Measurements from ENCODE around the gene CLEC4G. TPM values are rescaled to one million over a fixed set of nuclear protein-coding genes. Genes with fewer than 3 reads are reported as not detected.

Gene CLEC4G
- total and polyA plus RNA-seq, 2 experiments from 2014 or later, result not detected

DNA sequence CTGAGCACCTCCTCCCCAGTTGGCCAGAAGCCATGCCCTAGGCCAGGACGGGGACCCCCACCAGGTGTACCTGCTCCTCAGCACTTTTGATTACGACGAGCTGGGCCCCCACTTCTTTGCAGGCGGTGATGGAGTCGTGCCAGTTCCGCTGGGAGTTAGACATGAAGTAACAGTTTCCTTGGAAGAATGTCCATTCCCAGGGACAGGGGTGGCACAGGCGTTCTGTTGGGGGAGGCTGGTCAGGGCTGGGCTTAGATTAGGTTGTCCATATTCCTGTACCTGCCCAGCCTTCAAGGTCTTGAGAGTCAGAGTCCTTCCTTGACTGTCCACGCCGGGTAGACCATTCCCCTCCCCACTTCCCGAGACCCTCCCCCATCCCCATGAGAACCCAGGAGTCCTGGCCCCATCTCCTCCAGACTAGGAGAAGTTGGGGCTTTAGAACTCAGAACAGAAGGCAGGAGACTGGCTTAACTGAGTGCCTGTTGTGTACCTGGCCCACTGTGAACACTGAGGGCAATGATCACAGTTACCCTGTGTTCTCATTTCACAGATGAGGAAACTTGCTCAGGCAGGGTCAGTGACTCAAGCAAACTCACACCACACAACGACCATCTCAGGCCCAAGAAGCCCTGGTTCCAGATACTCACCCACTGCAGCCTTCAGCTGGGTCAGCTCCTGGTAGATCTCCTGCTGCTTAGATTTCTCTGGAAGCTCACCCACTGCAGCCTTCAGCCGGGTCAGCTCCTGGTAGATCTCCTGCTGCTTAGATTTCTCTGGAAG is 13.2 kb upstream of the CLEC4G start:
- Histone ChIP-seq H3K36me3 (replicated peaks; ENCODE audit: insufficient read depth, low read depth) (no peaks in the 10 kb centered on the region), H3K9me2 (replicated peaks; ENCODE audit: insufficient read depth) (no peaks in the 10 kb centered on the region), H4K20me1 (ENCODE audit: insufficient read depth, poor library complexity, severe bottlenecking) (no peaks in the 10 kb centered on the region), H3K4me2 (no peak overlapping the region), H3K4me3 (no peak overlapping the region), H2AFZ (no peak overlapping the region), H3K27ac (no peak overlapping the region), H3K9me3 (ENCODE audit: low read depth) (no peaks in the 10 kb centered on the region), H3K4me1 (ENCODE audit: insufficient read depth) (no peaks in the 10 kb centered on the region), H3K79me2 (no peaks in the 10 kb centered on the region), H3K27me3 (peaks cover 4% of the 10 kb centered on the region)
- 90% methylated on average over 11 of the region's 12 CpGs for WGBS (ENCODE audit: low lambda C conversion rate, missing lambda C conversion rate)
- no peak for DNase-seq (ENCODE audit: low spot score)
- TF ChIP-seq EZH2phosphoT487 (IDR thresholded peaks at IDR 0.05; ENCODE audit: low read depth, severe bottlenecking, unreplicated experiment) (no peak), EZH2 (IDR thresholded peaks at IDR 0.05; ENCODE audit: borderline replicate concordance) (no peak)
- TF ChIP-seq, protein P1, sequence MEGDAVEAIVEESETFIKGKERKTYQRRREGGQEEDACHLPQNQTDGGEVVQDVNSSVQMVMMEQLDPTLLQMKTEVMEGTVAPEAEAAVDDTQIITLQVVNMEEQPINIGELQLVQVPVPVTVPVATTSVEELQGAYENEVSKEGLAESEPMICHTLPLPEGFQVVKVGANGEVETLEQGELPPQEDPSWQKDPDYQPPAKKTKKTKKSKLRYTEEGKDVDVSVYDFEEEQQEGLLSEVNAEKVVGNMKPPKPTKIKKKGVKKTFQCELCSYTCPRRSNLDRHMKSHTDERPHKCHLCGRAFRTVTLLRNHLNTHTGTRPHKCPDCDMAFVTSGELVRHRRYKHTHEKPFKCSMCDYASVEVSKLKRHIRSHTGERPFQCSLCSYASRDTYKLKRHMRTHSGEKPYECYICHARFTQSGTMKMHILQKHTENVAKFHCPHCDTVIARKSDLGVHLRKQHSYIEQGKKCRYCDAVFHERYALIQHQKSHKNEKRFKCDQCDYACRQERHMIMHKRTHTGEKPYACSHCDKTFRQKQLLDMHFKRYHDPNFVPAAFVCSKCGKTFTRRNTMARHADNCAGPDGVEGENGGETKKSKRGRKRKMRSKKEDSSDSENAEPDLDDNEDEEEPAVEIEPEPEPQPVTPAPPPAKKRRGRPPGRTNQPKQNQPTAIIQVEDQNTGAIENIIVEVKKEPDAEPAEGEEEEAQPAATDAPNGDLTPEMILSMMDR (IDR thresholded peaks at IDR 0.05; ENCODE audit: poor library complexity), result no peak

DNA sequence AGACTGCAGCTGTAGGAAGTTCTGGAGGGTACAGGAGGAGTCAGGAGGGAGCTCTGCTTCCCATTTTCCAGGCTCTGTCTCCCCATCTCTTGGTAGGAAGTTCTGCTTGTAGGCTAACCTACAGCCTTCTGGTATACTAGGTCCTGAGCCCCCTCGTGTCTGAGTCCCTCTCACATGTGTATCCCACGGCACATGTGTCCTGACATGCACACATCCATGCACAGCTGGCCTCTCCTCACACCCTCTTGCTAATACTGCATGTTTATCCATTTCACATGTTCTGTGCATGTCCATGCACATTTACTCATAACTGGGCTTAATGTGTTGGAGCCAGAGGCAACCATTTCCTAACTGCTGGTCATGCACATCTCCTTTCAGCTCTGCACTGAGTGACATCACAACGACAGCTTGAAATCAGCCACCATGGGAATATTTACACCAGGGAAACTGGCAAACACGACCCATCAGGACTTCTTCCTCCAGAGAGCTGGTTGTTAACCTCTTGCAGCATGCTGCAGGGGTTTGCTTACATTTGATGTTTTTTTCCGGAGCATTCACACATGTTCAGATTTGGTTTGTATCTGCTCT is 12.4 kb upstream of the CLEC4G start:
- no peak for TF ChIP-seq EZH2 (IDR thresholded peaks at IDR 0.05; ENCODE audit: borderline replicate concordance)
- no peak for TF ChIP-seq EZH2phosphoT487 (IDR thresholded peaks at IDR 0.05; ENCODE audit: low read depth, severe bottlenecking, unreplicated experiment)
- TF ChIP-seq, protein P1 (IDR thresholded peaks at IDR 0.05; ENCODE audit: poor library complexity), result no peak
- no peak for DNase-seq (ENCODE audit: low spot score)
- H3K79me2 ChIP-seq, result no peaks in the 10 kb centered on the region
- no peak overlapping the region for H3K27ac ChIP-seq
- H3K4me2 ChIP-seq, result no peak overlapping the region
- 69% methylated on average over 5 of the region's 5 CpGs for WGBS (ENCODE audit: low lambda C conversion rate, missing lambda C conversion rate)
- H4K20me1 ChIP-seq (ENCODE audit: insufficient read depth, poor library complexity, severe bottlenecking), result no peaks in the 10 kb centered on the region
- H3K4me3 ChIP-seq, result no peak overlapping the region
- no peaks in the 10 kb centered on the region for H3K36me3 ChIP-seq (replicated peaks; ENCODE audit: insufficient read depth, low read depth)
- no peaks in the 10 kb centered on the region for H3K4me1 ChIP-seq (ENCODE audit: insufficient read depth)
- H3K9me2 ChIP-seq (replicated peaks; ENCODE audit: insufficient read depth), result no peaks in the 10 kb centered on the region
- H3K9me3 ChIP-seq (ENCODE audit: low read depth), result no peaks in the 10 kb centered on the region
- no peak overlapping the region for H2AFZ ChIP-seq
- peaks cover 4% of the 10 kb centered on the region for H3K27me3 ChIP-seq

DNA sequence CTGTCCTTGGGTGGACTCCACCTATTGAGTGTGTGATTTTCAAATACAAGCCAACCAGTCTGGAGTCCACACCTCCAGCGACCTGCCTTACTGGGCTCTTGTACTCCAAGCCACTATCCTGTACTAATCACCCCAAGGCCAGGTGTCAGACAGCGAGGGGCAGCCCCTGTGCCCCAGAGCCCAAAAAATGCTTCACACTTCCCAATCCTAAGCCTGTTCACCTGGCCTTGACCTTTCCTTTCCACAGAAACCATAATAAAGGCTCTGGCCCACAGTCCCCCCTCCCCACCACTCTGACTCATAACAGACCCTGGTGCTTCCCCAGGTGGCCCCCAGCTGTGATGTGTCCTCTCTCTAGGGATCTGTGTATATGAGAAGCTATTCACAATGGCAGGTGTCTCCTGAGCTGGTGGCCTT is 11.5 kb upstream of the CLEC4G start:
- Histone ChIP-seq H3K4me2 (no peak overlapping the region), H3K4me3 (no peak overlapping the region), H4K20me1 (ENCODE audit: insufficient read depth, poor library complexity, severe bottlenecking) (no peaks in the 10 kb centered on the region), H3K4me1 (ENCODE audit: insufficient read depth) (no peaks in the 10 kb centered on the region), H2AFZ (no peak overlapping the region), H3K27me3 (peaks cover 4% of the 10 kb centered on the region), H3K36me3 (replicated peaks; ENCODE audit: insufficient read depth, low read depth) (no peaks in the 10 kb centered on the region), H3K9me2 (replicated peaks; ENCODE audit: insufficient read depth) (no peaks in the 10 kb centered on the region), H3K27ac (no peak overlapping the region), H3K9me3 (ENCODE audit: low read depth) (no peaks in the 10 kb centered on the region), H3K79me2 (no peaks in the 10 kb centered on the region)
- DNase-seq (ENCODE audit: low spot score), result no peak
- TF ChIP-seq, protein P1 (IDR thresholded peaks at IDR 0.05; ENCODE audit: poor library complexity), result no peak
- TF ChIP-seq EZH2phosphoT487 (IDR thresholded peaks at IDR 0.05; ENCODE audit: low read depth, severe bottlenecking, unreplicated experiment) (no peak), EZH2 (IDR thresholded peaks at IDR 0.05; ENCODE audit: borderline replicate concordance) (no peak)
- WGBS (ENCODE audit: low lambda C conversion rate, missing lambda C conversion rate), result 68% methylated on average over 2 of the region's 2 CpGs

Data from hepatocyte (in vitro differentiated cells).